ENCODE results near the gene RPL18.

The RPL18 gene

GRCh38 chr19:48629599-48630295, 10.8 kb upstream of the RPL18 start:
- Histone ChIP-seq H3K9me3 (ENCODE audit: severe bottlenecking) (no peaks in the 10 kb centered on the region), H3K4me3 (ENCODE audit: low read depth, low read length) (no peak overlapping the region), H3K27ac (no peak overlapping the region), H3K36me3 (peaks cover 41% of the 10 kb centered on the region), H3K27me3 (ENCODE audit: insufficient read depth, low read depth, severe bottlenecking) (no peaks in the 10 kb centered on the region)
- no peak for DNase-seq
- TF ChIP-seq, protein P1, sequence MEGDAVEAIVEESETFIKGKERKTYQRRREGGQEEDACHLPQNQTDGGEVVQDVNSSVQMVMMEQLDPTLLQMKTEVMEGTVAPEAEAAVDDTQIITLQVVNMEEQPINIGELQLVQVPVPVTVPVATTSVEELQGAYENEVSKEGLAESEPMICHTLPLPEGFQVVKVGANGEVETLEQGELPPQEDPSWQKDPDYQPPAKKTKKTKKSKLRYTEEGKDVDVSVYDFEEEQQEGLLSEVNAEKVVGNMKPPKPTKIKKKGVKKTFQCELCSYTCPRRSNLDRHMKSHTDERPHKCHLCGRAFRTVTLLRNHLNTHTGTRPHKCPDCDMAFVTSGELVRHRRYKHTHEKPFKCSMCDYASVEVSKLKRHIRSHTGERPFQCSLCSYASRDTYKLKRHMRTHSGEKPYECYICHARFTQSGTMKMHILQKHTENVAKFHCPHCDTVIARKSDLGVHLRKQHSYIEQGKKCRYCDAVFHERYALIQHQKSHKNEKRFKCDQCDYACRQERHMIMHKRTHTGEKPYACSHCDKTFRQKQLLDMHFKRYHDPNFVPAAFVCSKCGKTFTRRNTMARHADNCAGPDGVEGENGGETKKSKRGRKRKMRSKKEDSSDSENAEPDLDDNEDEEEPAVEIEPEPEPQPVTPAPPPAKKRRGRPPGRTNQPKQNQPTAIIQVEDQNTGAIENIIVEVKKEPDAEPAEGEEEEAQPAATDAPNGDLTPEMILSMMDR (IDR thresholded peaks at IDR 0.05; ENCODE audit: low read depth, low read length): no peak

DNA sequence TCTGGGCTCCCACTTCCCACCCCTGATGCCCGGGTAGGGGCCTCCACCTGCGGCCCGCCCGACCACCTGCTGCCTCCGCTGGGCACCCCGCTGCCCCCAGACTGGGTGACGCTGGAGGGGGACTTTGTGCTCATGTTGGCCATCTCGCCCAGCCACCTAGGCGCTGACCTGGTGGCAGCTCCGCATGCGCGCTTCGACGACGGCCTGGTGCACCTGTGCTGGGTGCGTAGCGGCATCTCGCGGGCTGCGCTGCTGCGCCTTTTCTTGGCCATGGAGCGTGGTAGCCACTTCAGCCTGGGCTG, 10.3 kb upstream of the RPL18 start:
- Histone ChIP-seq H3K36me3 (peaks cover 41% of the 10 kb centered on the region), H3K27ac (no peak overlapping the region), H3K4me3 (ENCODE audit: low read depth, low read length) (no peak overlapping the region), H3K27me3 (ENCODE audit: insufficient read depth, low read depth, severe bottlenecking) (no peaks in the 10 kb centered on the region), H3K9me3 (ENCODE audit: severe bottlenecking) (no peaks in the 10 kb centered on the region)
- TF ChIP-seq, protein P1 (IDR thresholded peaks at IDR 0.05; ENCODE audit: low read depth, low read length): no peak
- DNase-seq: no peak

- Histone ChIP-seq H3K27me3 (ENCODE audit: insufficient read depth, low read depth, severe bottlenecking) (no peaks in the 10 kb centered on the region), H3K4me3 (ENCODE audit: low read depth, low read length) (no peak overlapping the region), H3K9me3 (ENCODE audit: severe bottlenecking) (no peaks in the 10 kb centered on the region), H3K36me3 (peaks cover 41% of the 10 kb centered on the region), H3K27ac (no peak overlapping the region)
- DNase-seq: no peak
- TF ChIP-seq, protein P1 (IDR thresholded peaks at IDR 0.05; ENCODE audit: low read depth, low read length): no peak
Observed at GRCh38 chr19:48628486-48629296, 9.7 kb upstream of the RPL18 start.

- DNase-seq: no peak
- H3K9me3 ChIP-seq (ENCODE audit: severe bottlenecking): no peaks in the 10 kb centered on the region
- peaks cover 41% of the 10 kb centered on the region for H3K36me3 ChIP-seq
- no peaks in the 10 kb centered on the region for H3K27me3 ChIP-seq (ENCODE audit: insufficient read depth, low read depth, severe bottlenecking)
- no peak overlapping the region for H3K27ac ChIP-seq
- no peak overlapping the region for H3K4me3 ChIP-seq (ENCODE audit: low read depth, low read length)
- TF ChIP-seq, protein P1 (IDR thresholded peaks at IDR 0.05; ENCODE audit: low read depth, low read length): no peak
Observed at GRCh38 chr19:48627865-48628314, 8.9 kb upstream of the RPL18 start.

DNA sequence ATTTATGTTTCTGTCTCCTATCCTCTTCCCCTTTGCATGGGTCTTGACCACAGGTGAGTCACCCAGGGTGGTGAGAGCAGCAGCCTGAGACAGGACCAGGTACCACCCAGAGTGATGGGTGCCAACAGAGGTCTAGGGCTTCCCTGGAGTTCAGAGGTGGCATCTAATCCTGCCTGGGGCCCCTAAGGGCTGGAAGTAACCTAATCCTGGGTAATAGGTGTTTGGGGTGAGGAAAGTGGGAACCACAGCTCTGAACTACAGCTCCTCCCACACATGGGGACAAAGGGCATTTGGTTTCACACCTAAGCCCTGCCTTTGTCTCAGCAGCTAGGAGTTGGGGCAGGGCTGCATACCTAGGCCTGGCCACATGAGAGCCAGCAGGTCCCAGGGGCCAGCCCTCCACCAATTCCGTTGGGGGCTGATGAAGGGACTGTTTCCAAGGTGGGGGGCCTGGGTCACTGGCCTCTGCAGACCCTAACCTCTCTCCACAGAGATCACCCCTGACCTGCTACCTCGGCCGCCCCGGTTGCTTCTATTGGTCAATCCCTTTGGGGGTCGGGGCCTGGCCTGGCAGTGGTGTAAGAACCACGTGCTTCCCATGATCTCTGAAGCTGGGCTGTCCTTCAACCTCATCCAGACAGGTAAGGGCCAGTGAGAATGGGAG, 8.4 kb upstream of the RPL18 start:
- Histone ChIP-seq H3K9me3 (ENCODE audit: severe bottlenecking) (no peaks in the 10 kb centered on the region), H3K4me3 (ENCODE audit: low read depth, low read length) (no peak overlapping the region), H3K27ac (no peak overlapping the region), H3K27me3 (ENCODE audit: insufficient read depth, low read depth, severe bottlenecking) (no peaks in the 10 kb centered on the region), H3K36me3 (peaks cover 38% of the 10 kb centered on the region)
- DNase-seq: no peak
- TF ChIP-seq, protein P1 (IDR thresholded peaks at IDR 0.05; ENCODE audit: low read depth, low read length): no peak
